GM18858 (cell line): ENCODE measurements around the gene TSPAN4.

Source experiments
- ATAC-seq: cut with Tn5 transposase; IDR thresholded peaks from one replicate; pipeline ENCODE4 v1.9.1; 2021; ENCODE audit not compliant: unreplicated experiment

TSPAN4 gene

DNA sequence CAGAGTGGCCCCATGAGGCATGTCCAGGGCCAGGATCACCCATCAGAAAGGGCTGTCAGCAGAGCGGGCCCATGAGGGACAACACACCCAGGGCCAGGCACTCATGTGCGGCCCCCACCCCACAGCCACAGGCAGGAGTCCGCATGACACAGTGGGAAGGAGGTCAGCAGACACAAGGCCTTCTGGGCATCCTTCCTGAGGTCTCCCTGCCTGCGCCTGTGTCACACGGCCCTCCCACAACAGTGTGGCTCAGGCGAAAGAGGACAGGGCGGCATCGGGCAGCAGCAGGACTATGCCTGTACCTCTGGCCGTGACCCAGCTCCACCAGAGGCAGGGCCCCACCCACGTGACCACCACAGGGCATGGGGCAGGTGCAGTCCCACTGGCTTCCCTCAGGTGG, 40.9 kb downstream of the TSPAN4 start:
- no peak for ATAC-seq

GRCh38 chr11:884578-885070, 42.0 kb downstream of the TSPAN4 start:
- ATAC-seq, result no peak

GRCh38 chr11:886568-886967, 43.9 kb downstream of the TSPAN4 start:
- ATAC-seq, result no peak

- ATAC-seq, result no peak
These were observed 44.9 kb downstream of the TSPAN4 start for GRCh38 chr11:887589-887988.

- ATAC-seq, result no peak
These were observed 45.9 kb downstream of the TSPAN4 start for GRCh38 chr11:888310-889212.

- ATAC-seq, result no peak
These were observed 46.6 kb downstream of the TSPAN4 start for GRCh38 chr11:889257-889656.

DNA sequence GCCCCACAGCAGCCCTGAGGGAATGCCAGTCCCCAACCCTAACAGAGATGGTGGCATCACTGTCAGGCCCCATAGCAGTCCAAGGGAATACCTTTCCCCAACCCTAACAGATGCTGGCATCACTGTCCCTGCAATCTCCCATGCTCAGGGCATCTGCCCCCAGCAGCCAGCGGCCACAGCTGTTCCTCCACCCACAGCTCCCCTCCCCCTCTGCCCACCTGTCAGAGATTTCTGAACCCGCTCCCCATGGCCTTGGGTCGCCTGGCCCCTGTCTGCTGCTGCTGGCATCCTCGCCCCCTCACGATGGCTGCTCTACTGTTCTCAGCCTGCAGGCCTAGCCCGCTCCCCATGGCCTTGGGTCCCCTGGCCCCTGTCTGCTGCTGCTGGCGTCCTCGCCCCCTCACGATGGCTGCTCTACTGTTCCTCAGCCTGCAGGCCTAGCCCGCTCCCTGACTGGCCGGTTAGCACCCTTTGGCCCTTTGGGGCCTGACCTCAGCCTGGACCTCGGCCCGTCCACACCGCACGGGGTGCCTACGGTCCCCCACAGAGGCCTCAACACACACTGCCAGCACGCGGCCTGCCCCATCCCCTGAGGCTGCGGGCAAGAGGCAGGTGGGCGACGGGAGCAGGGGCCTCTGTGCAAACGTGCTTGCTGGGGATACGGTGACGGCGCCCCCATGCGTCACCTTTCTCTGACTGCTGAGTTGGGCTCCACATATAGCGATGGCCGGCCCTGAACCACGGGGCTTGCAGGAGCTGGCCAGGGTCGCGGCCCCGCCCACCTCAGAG, 47.2 kb downstream of the TSPAN4 start:
- ATAC-seq, result no peak

GRCh38 chr11:890794-891540, 48.3 kb downstream of the TSPAN4 start:
- ATAC-seq, result no peak

DNA sequence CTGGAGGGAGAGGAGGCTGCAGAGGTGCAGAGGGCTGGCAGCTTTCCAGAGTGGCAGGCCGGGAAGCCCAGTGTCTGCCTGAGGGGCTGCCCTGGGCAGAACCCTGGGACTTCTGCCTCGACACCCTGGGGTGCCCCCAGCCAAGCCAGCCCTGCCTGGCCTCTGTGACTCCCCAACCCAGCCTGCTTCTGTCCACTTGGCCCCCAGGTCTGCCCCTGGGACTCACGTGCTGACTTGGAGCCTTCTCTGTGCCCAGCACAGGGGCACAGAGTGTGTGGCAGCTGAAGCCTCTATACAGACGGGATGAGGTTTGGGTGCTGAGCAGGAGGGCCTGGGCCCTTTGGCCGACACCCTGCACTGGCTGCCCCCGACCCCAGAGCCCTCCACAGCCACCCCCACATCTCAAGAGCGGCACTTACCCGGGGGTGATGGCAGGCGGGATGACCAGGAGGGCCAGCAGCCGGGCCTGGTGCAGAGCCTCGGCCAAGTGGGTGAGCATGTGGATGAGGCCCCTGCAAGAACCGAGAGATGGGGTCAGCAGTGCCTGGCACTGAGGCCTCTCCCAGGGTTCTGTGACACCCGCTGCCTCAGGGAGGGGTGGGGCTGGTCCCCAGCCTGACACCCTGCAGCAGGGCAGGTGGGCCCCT, 50.5 kb downstream of the TSPAN4 start:
- no peak for ATAC-seq

DNA sequence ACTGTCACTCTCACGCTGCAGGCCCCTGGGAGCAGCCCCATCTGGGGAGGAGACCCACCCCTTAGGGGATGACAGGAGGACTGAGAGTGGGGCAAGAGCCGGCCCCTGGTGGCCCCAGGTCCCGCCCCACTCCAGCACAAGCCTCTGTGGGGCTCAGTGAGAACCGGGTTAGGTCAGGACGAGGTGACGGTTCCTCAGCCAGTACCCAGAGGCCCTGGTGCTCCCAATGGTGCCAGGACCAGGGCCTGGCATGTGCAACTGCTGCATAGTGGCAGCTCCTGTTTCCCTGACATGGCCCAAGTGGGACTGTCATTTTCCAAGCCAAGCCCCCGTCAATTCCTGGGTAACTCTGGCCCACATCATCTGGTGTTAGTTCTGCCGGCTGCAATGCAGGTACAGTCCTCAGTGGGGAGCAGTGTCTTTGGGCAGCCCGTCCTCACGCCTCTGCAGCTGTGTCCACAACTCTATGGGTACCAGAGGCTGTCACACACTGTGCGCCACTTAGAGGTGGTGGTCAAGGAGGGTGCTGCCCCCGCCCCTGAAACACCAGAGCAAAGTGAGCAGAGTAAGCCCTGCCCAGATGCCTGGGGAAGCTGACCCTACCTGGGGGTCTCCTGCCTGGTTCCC, 52.0 kb downstream of the TSPAN4 start:
- no peak for ATAC-seq

GRCh38 chr11:895331-896110, 52.9 kb downstream of the TSPAN4 start:
- ATAC-seq, result no peak

- no peak for ATAC-seq
These were observed 54.8 kb downstream of the TSPAN4 start for GRCh38 chr11:897253-898142.

- no peak for ATAC-seq
These were observed 55.5 kb downstream of the TSPAN4 start for GRCh38 chr11:898143-898511.

DNA sequence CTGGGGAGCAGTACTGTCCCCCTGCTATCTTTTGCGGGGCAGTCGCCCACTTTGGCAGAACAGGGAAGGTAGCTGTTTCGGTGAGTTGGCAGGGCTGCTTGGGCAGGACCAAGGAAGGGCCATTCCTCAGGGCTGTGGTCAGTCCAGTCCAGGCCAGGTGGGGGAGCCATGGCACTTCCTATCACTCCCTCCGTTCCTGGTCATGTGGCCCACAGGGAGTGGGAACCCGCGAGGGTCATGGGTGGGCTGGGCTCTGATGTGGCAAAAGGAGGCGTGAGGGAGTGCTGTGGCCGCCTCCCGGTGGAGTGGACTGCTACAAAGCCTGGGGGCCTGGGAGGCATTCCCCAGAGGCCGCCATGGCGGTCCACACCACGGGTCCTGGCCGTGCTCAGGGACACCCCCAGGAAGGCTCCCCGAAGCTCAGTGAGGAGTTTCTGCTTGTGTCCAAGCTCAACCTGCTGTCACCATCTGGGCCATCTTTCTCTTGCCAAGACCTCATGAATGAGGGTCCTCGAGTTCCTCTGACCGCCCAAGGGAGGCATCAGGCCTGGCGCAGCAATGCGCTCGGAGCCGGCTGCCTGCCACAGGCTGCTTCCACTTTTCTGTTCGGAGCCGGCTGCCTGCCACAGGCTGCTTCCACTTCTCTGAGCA, 56.0 kb downstream of the TSPAN4 start:
- no peak for ATAC-seq

DNA sequence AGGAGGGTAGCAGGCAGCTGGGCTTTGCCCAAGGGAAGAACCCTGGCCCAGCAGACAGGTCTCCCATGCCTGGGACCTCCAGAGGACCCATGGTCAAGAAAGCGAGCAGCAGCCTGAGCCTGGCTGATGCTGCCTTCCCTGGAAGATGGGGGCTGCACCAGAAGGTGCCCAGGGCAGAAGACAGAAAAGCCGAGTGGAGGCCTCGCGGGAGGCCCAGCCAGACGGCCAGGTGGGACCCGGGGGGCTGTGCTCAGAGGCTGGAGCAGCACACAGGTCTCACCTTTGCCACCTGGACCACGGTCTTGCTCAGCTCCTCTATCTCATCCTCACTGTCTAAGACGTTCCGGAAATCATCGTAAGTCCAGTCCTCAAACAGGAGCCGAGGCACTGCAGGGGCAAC, 57.1 kb downstream of the TSPAN4 start:
- ATAC-seq, result no peak

- ATAC-seq, result no peak
These were observed 57.9 kb downstream of the TSPAN4 start for GRCh38 chr11:900545-900944.

DNA sequence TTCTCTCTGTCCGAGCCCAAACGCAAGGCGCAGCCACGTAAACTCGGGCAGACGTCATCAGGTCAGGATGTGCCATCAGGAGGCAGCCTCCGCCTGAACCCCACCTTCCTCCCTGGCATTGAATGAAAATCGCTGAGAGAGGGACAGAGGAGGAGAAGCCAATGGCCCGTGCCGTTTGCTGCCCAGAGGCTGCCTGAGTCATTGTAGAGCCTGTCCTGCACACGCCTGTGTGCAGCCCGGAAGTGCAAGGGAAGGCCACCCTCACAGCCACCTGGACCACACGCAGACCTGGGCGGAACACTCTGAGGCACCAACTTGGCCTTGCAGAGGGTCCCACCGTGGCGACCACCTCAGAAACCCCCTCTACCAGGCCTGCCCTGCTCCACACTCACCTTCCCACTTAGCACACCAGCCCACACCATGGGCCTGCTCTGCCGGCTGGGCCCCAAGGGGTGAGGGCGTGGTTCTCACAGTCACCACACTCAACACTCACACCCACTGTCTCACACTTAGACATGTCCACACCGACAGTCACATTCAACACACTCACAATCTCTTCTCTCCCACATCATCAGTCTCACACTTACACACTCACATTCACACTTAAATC, 58.9 kb downstream of the TSPAN4 start:
- ATAC-seq, result no peak

DNA sequence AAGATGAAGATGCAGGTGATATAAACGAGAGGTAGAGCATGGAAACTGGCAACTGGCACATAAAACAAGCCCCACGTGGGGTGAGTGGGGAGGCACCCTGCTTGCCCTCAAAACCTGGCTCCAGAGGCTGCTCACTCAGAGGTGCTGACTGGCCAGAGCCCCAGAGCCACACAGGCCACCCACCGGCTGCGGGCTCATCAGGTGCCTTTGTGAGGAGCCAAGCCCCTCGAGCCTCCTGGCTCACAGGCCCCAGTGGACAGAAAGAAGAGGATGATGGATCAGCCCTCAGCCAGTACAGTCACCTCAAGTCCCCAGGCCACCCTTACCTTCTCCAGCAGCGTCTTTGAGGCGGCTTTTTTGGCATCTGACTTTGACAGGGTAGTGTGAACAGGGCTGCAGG, 61.7 kb downstream of the TSPAN4 start:
- no peak for ATAC-seq
